CD4-positive, alpha-beta T cell (primary cell): ENCODE results near the gene PMF1. TPM values are rescaled to one million over a fixed set of nuclear protein-coding genes. Genes with fewer than 3 reads are reported as not detected.
A peak's percentile ranks its signal among the peaks of the same experiment; 100 is the strongest.

Source experiments
- ATAC-seq: fragments of 200-7000 bp; cut with Tn5 transposase; one replicate; pipeline ENCODE4 v1.10.0; 2022; ENCODE audit warnings: mild to moderate bottlenecking; ENCODE audit not compliant: poor library complexity
- CTCF ChIA-PET: fragments of 350-600 bp; sonication (Branson Sonifier 250); formaldehyde crosslinking; loops from one replicate; lab custom pipeline; 2021; ENCODE audit warnings: antibody characterized with exemption, inconsistent platforms; lab: Charles Lee
- POLR2A ChIA-PET: fragments of 350-600 bp; sonication (Branson Sonifier 250); formaldehyde crosslinking; loops from one replicate; lab custom pipeline; 2021; ENCODE audit warnings: antibody characterized with exemption, inconsistent platforms; lab: Charles Lee
- DNase-seq, 14 experiments: peaks; one replicate each; pipeline ENCODE4 v3.0.0-alpha.2; 2013 to 2020; ENCODE audit warnings: mixed read lengths in 2 of 14
- H3K27ac ChIP-seq, 2 donors: one replicate each; pipeline versions ENCODE4 v1.5.1 to v1.7.0; 2013; ENCODE audit warnings: low read length in 2 of 2, low read depth in 1 of 2, mild to moderate bottlenecking in 1 of 2
- H3K27me3 ChIP-seq, 2 experiments: 1 replicate in 1 of 2; 2 replicates in 1 of 2; pipeline versions ENCODE4 v1.6.1 to v1.7.0; 2013; ENCODE audit warnings: low read length in 2 of 2, control low read depth in 1 of 2, mild to moderate bottlenecking in 1 of 2, moderate library complexity in 1 of 2; ENCODE audit not compliant: insufficient read depth in 2 of 2, control insufficient read depth in 1 of 2
- H3K36me3 ChIP-seq: one replicate; pipeline ENCODE4 v1.6.1; 2013; ENCODE audit warnings: low read length, control low read depth; ENCODE audit not compliant: insufficient read depth
- H3K4me1 ChIP-seq: one replicate; pipeline ENCODE4 v1.6.1; 2013; ENCODE audit warnings: low read length, control low read depth; ENCODE audit not compliant: insufficient read depth
- H3K4me3 ChIP-seq: one replicate; pipeline ENCODE4 v1.5.1; 2013; ENCODE audit warnings: mild to moderate bottlenecking, low read length, moderate library complexity
- H3K9me3 ChIP-seq, 2 experiments: 1 replicate in 1 of 2; 2 replicates in 1 of 2; pipeline versions ENCODE4 v1.6.1 to v1.7.0; 2013; ENCODE audit warnings: low read length in 2 of 2, mild to moderate bottlenecking in 2 of 2, control low read depth in 1 of 2, moderate library complexity in 1 of 2; ENCODE audit not compliant: control insufficient read depth in 1 of 2, insufficient read depth in 1 of 2
- H3K27ac Mint-ChIP-seq: one replicate; pipeline ENCODE4 v1.8.0; 2020; ENCODE audit warnings: mixed read lengths
- H3K27me3 Mint-ChIP-seq: one replicate; pipeline ENCODE4 v1.8.0; 2021; ENCODE audit warnings: mixed read lengths
- H3K36me3 Mint-ChIP-seq: one replicate; pipeline ENCODE4 v1.8.0; 2021; ENCODE audit warnings: low read depth, mixed read lengths
- H3K4me1 Mint-ChIP-seq: one replicate; pipeline ENCODE4 v1.8.0; 2021; ENCODE audit warnings: low read depth, mixed read lengths
- H3K4me3 Mint-ChIP-seq: one replicate; pipeline ENCODE4 v1.8.0; 2020; ENCODE audit warnings: mild to moderate bottlenecking, mixed read lengths
- H3K9me3 Mint-ChIP-seq: one replicate; pipeline ENCODE4 v1.8.0; 2020; ENCODE audit warnings: mixed read lengths
- intact Hi-C, 2 experiments: fragments of 100-400 bp; cut with DNase I in 1 of 2; cut with micrococcal nuclease in 1 of 2; formaldehyde crosslinking; loops; one replicate each; pipeline versions ENCODE4 v1.15.1 to v1.9.0; 2023 to 2025; cut with DNase I, micrococcal nuclease
- total RNA-seq, 174 experiments: library from RNA in 2 of 174; stranded (reverse) in 2 of 174; gene quantifications; one replicate each; pipeline ENCODE4 v1.2.3 and lab custom pipeline; 2021 to 2026
- TF ChIP-seq, protein P1 (sequence below): fragments of 200-600 bp; IDR thresholded peaks from one replicate; pipeline ENCODE4 v1.8.0; 2022; ENCODE audit warnings: antibody characterized with exemption, mild to moderate bottlenecking

Gene PMF1
- total RNA-seq, 2 experiments from 2014 or later, result 58.0 to 61.2 TPM

DNA sequence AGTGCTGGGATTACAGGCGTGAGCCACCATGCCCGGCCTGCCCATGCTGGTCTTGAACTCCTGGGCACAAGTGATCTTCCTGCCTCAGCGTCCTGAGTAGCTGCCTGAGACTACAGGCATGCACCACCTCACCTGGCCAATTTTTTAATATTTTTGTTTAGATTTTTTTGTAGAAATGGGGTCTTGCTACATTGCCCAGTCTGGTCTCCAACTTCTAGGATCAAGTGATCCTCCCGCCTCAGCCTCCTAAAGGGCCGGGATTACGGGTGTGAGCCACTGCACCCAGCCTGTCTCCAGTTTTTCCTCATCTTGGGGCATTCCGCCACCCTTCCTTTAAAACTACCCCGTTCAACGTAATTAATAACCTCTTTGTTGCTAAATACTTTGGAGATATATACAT is 7.4 kb downstream of the PMF1 start:
- Mint-ChIP-seq H3K36me3 (peaks cover 62% of the 10 kb centered on the region), H3K27ac (no peak overlapping the region), H3K9me3 (no peaks in the 10 kb centered on the region), H3K27me3 (no peaks in the 10 kb centered on the region), H3K4me1 (peaks cover 44% of the 10 kb centered on the region), H3K4me3 (no peak overlapping the region)
- H3K9me3 ChIP-seq, result no peaks in the 10 kb centered on the region
- TF ChIP-seq, protein P1, sequence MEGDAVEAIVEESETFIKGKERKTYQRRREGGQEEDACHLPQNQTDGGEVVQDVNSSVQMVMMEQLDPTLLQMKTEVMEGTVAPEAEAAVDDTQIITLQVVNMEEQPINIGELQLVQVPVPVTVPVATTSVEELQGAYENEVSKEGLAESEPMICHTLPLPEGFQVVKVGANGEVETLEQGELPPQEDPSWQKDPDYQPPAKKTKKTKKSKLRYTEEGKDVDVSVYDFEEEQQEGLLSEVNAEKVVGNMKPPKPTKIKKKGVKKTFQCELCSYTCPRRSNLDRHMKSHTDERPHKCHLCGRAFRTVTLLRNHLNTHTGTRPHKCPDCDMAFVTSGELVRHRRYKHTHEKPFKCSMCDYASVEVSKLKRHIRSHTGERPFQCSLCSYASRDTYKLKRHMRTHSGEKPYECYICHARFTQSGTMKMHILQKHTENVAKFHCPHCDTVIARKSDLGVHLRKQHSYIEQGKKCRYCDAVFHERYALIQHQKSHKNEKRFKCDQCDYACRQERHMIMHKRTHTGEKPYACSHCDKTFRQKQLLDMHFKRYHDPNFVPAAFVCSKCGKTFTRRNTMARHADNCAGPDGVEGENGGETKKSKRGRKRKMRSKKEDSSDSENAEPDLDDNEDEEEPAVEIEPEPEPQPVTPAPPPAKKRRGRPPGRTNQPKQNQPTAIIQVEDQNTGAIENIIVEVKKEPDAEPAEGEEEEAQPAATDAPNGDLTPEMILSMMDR, result no peak
- no peak overlapping the region for H3K4me3 ChIP-seq
- no peak for DNase-seq
- CTCF ChIA-PET, result no interaction called here
- no peaks in the 10 kb centered on the region for H3K27me3 ChIP-seq
- intact Hi-C loops, result no loop called here
- no peak for ATAC-seq
- H3K27ac ChIP-seq, result no peak overlapping the region
- POLR2A ChIA-PET, result no interaction called here
- H3K4me1 ChIP-seq, result peaks cover 44% of the 10 kb centered on the region
- H3K36me3 ChIP-seq, result peaks cover 36% of the 10 kb centered on the region

GRCh38 chr1:156221986-156222692 is 9.3 kb downstream of the PMF1 start:
- Histone ChIP-seq H3K4me3 (no peak overlapping the region), H3K27me3 (no peaks in the 10 kb centered on the region), H3K4me1 (peaks cover 45% of the 10 kb centered on the region), H3K9me3 (no peaks in the 10 kb centered on the region), H3K27ac (no peak overlapping the region), H3K36me3 (peaks cover 44% of the 10 kb centered on the region)
- Mint-ChIP-seq H3K36me3 (peaks cover 72% of the 10 kb centered on the region), H3K4me1 (peaks cover 50% of the 10 kb centered on the region), H3K9me3 (no peaks in the 10 kb centered on the region), H3K27me3 (no peaks in the 10 kb centered on the region), H3K4me3 (no peak overlapping the region), H3K27ac (no peak overlapping the region)
- ATAC-seq, result no peak
- no peak for DNase-seq
- ChIA-PET CTCF (no interaction called here), POLR2A (interaction anchor here (1.1 kb wide), 1 partner anchor 10 kb away, joined by 4 read pairs; the partner anchor contains the start of gene PMF1)
- intact Hi-C loops, result no loop called here
- TF ChIP-seq, protein P1, result no peak

- Mint-ChIP-seq H3K27me3 (no peaks in the 10 kb centered on the region), H3K4me1 (peaks cover 32% of the 10 kb centered on the region), H3K36me3 (peaks cover 66% of the 10 kb centered on the region), H3K27ac (peak overlapping the region; percentile 16), H3K4me3 (no peak overlapping the region), H3K9me3 (no peaks in the 10 kb centered on the region)
- Histone ChIP-seq H3K27ac (no peak overlapping the region), H3K9me3 (no peaks in the 10 kb centered on the region), H3K4me1 (peaks cover 28% of the 10 kb centered on the region), H3K27me3 (no peaks in the 10 kb centered on the region), H3K4me3 (no peak overlapping the region), H3K36me3 (peaks cover 55% of the 10 kb centered on the region)
- ChIA-PET CTCF (interaction anchor here (0.6 to 4.5 kb wide), 32 partner anchors 11 to 173 kb away, joined by 3 to 45 read pairs (median 5); partner anchors contain the start of genes BGLAP, LMNA, PMF1 and SLC25A44), POLR2A (interaction anchor here (0.6 to 3.7 kb wide), 9 partner anchors 12 to 1840 kb away, joined by 3 to 45 read pairs (median 4); partner anchors contain the start of genes PMF1 and SLC25A44)
- ATAC-seq (no peak), DNase-seq (no peak)
- TF ChIP-seq, protein P1, result peak; percentile 3
- intact Hi-C loops, result loop anchor here (1.0 to 5.0 kb wide), 4 partner anchors 33 to 135 kb away; partner anchors contain the start of gene SLC25A44 (in 1 of the 2)
These were observed 12.8 kb downstream of the PMF1 start for GRCh38 chr1:156225677-156226014.
